ENCODE measurements around the gene RIOK2.

RIOK2 gene

DNA sequence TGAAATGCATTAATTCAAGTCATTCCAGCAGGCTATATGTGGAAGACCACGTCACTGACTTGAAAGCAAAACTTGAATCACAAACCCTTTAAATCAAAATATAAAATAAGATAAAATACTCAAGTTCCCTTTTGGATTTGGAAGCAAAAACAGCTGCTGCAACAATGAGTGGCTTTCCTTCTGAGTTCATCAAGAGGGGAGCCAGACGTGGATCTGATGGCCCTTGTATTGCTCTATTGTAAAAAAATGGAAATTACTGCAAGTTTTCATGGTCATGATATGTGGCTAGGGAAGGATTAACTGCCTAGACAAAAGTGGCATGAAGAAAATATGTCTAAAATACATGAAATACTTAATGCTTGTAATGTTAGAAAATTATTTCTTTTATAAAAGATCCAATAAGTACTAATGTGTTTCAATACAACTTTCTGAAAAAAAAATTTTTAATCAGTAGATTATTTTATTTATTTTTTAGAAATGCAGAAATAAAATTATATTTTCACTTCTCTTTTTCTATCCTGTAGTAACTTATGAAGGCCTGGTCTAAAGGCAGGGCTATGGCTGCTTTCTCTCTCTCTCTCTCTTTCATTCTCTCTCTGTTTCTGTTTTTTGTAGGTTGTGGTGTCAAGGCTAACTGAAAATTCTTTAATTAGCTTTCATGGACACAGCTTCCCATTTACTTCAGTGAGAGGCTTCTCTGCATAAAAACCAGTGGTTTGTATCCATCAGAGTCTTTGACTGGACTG lies 64.6 kb downstream of the RIOK2 start:
- TF ChIP-seq, protein P1, sequence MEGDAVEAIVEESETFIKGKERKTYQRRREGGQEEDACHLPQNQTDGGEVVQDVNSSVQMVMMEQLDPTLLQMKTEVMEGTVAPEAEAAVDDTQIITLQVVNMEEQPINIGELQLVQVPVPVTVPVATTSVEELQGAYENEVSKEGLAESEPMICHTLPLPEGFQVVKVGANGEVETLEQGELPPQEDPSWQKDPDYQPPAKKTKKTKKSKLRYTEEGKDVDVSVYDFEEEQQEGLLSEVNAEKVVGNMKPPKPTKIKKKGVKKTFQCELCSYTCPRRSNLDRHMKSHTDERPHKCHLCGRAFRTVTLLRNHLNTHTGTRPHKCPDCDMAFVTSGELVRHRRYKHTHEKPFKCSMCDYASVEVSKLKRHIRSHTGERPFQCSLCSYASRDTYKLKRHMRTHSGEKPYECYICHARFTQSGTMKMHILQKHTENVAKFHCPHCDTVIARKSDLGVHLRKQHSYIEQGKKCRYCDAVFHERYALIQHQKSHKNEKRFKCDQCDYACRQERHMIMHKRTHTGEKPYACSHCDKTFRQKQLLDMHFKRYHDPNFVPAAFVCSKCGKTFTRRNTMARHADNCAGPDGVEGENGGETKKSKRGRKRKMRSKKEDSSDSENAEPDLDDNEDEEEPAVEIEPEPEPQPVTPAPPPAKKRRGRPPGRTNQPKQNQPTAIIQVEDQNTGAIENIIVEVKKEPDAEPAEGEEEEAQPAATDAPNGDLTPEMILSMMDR (IDR thresholded peaks at IDR 0.05) = no peak
- Histone ChIP-seq H3K4me3 (no peak overlapping the region), H3K9me3 (no peaks in the 10 kb centered on the region), H3K4me1 (no peaks in the 10 kb centered on the region), H3K27me3 (no peaks in the 10 kb centered on the region), H3K36me3 (no peaks in the 10 kb centered on the region), H3K27ac (no peak overlapping the region)
- intact Hi-C loops (cut with DNase I; ENCODE audit: low total_unique reads) = no loop called here
- no peak for DNase-seq

DNA sequence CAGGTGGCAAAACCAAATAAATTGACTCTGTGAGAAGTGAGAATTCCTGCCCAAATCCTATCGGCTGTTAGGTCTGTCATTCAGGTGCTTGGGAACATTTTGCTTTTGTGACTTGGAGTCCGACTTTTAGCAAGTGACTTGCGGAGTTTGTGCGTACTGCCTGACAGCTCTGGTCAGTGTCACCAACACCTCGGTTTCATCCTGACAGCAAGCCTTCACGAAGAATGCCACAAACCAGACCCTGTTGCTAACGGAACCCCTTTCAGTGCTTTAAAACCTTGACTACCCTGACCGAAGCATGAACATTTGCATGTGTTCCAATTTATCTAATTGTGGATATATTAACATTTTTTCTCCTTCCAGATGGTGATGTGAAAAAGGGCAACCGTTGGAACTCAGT lies 67.1 kb downstream of the RIOK2 start:
- Histone ChIP-seq H3K27ac (no peak overlapping the region), H3K4me3 (no peak overlapping the region), H3K4me1 (no peaks in the 10 kb centered on the region), H3K36me3 (no peaks in the 10 kb centered on the region), H3K9me3 (no peaks in the 10 kb centered on the region), H3K27me3 (peaks cover 0 to under 1% of the 10 kb centered on the region in 2 donors)
- no peak for DNase-seq
- TF ChIP-seq, protein P1 (IDR thresholded peaks at IDR 0.05) = no peak
- intact Hi-C loops (cut with DNase I; ENCODE audit: low total_unique reads) = no loop called here

DNA sequence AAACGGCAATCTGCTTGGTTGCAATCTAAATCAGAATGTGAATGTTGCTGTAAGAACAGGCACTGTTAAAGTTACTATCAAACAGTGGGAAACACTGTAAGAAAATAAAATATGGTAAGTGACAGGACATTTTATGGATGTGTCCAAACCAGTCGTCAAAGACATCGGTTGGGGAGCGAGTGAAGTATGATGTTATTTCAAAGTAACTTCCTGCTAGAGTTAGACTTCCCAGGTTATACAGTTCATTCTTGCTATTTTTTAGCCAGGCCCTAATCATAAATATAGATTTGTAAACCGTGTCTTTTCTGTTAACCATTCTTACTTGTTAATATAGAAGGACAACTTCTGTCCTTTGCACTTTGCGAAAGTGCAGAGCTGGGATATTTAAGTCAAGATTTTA lies 70.8 kb downstream of the RIOK2 start:
- TF ChIP-seq, protein P1 (IDR thresholded peaks at IDR 0.05) = no peak
- Histone ChIP-seq H3K9me3 (no peaks in the 10 kb centered on the region), H3K4me3 (no peak overlapping the region), H3K27me3 (peaks cover 0 to 5% of the 10 kb centered on the region in 2 donors), H3K4me1 (no peaks in the 10 kb centered on the region), H3K27ac (no peak overlapping the region), H3K36me3 (no peaks in the 10 kb centered on the region)
- intact Hi-C loops (cut with DNase I; ENCODE audit: low total_unique reads) = no loop called here
- no peak for DNase-seq

DNA sequence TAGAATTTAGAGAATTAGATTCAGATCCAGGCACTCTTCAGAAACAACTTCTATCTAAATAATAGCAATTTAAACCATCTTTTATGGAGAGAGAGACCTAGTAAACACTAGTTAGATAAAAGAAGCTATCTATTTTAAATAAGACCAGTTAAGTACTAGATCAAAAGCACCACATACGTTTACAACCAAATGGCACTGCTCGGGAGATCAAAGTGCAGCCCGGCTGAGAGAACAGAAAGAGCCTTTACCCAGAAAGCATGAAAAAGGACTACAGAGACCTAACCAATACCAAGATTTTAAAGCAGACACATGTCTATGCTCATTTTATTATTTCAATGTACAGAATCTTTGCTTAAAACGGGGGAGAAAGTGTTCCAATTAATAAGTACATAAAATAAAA lies 71.4 kb downstream of the RIOK2 start:
- no peak overlapping the region for H3K27ac ChIP-seq
- TF ChIP-seq, protein P1 (IDR thresholded peaks at IDR 0.05) = no peak
- DNase-seq = no peak
- no peaks in the 10 kb centered on the region for H3K9me3 ChIP-seq
- no peaks in the 10 kb centered on the region for H3K36me3 ChIP-seq
- no peak overlapping the region for H3K4me3 ChIP-seq
- no peaks in the 10 kb centered on the region for H3K4me1 ChIP-seq
- intact Hi-C loops (cut with DNase I; ENCODE audit: low total_unique reads) = no loop called here
- H3K27me3 ChIP-seq = peaks cover 0 to 5% of the 10 kb centered on the region in 2 donors

DNA sequence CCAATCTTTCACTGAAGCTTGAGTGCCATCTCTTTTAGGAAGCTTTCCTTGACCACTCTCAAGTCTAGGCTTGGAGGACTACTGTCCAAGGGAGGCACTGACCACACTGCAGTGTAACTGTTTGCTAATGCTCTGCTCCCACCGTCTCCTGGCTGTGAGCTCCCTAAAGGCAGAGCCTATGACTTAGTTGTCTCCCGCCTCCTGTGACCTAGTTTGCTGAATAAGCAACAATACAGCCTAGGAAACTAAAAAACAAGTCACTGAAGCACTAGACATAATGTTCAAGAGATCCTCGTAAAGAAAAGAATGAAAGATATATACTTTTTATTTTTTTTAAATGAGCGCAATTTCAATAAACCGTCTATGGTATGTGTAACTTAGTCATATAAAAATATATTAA lies 72.0 kb downstream of the RIOK2 start:
- no peak overlapping the region for H3K4me3 ChIP-seq
- no peak for DNase-seq
- intact Hi-C loops (cut with DNase I; ENCODE audit: low total_unique reads) = no loop called here

More for the DNA sequence above, 72.0 kb downstream of the RIOK2 start:
- no peaks in the 10 kb centered on the region for H3K4me1 ChIP-seq
- no peaks in the 10 kb centered on the region for H3K36me3 ChIP-seq
- H3K27ac ChIP-seq = no peak overlapping the region
- no peaks in the 10 kb centered on the region for H3K9me3 ChIP-seq
- H3K27me3 ChIP-seq = peaks cover 0 to 5% of the 10 kb centered on the region in 2 donors
- TF ChIP-seq, protein P1 (IDR thresholded peaks at IDR 0.05) = no peak
